Esophagus squamous epithelium (tissue), 5 donors: ENCODE measurements around the gene FRMD4A. TPM values are rescaled to one million over a fixed set of nuclear protein-coding genes. Genes with fewer than 3 reads are reported as not detected.

Experiments used
- DNase-seq: peaks from one replicate; lab custom pipeline; 2025; lab: John Stamatoyannopoulos, UW
- H3K27ac ChIP-seq, 4 donors: fragments of 200-600 bp; sonication (generic); one replicate each; pipeline ENCODE4 v1.5.1; 2016 to 2019; ENCODE audit warnings: mild to moderate bottlenecking in 1 of 4
- H3K27me3 ChIP-seq, 4 donors: fragments of 200-600 bp; sonication (generic); 1 replicate in 3 of 4; 2 replicates in 1 of 4; pipeline versions ENCODE4 v1.5.1 to v1.6.0; 2017 to 2021; ENCODE audit warnings: antibody characterized with exemption in 1 of 4
- H3K36me3 ChIP-seq, 3 donors: fragments of 200-600 bp; sonication (generic); one replicate each; pipeline ENCODE4 v1.5.1; 2016 to 2019
- H3K4me1 ChIP-seq, 3 donors: fragments of 200-600 bp; sonication (generic); one replicate each; pipeline ENCODE4 v1.5.1; 2017 to 2019
- H3K4me3 ChIP-seq, 4 donors: fragments of 200-600 bp; sonication (generic); 1 replicate in 3 of 4; 2 replicates in 1 of 4; pipeline ENCODE4 v1.5.1; 2016 to 2019; ENCODE audit warnings: mild to moderate bottlenecking in 2 of 4, moderate library complexity in 1 of 4
- H3K9me3 ChIP-seq, 3 donors: fragments of 200-600 bp; sonication (generic); one replicate each; pipeline ENCODE4 v1.5.1; 2016 to 2019
- POLR2A ChIP-seq, 4 donors: fragments of 450-650 bp; IDR thresholded peaks; one replicate each; pipeline ENCODE4 v1.6.1; 2017; ENCODE audit warnings: antibody characterized with exemption in 4 of 4, mild to moderate bottlenecking in 4 of 4, moderate library complexity in 3 of 4
- WGBS, 2 donors: methylation state at CpG; one replicate each; pipeline ENCODE4 v1.1.5; 2018; 5-methylcytosine and 5-hydroxymethylcytosine counted together
- intact Hi-C: fragments of 100-400 bp; cut with DNase I; formaldehyde crosslinking; loops from one replicate; pipeline ENCODE4 v1.15.0; 2022
- total RNA-seq, 4 donors: library from RNA; depleted of rRNA; stranded (reverse); fragments of >200 nt; gene quantifications; one replicate each; pipeline ENCODE4 v1.1.0, GENCODE V29; 2016
- TF ChIP-seq, protein P1 (sequence below), 6 experiments: fragments of 450-650 bp in 4 of 6; fragments of 200-600 bp in 2 of 6; sonication (generic) in 2 of 6; IDR thresholded peaks; one replicate each; pipeline ENCODE4 v1.5.1; 2016 to 2019; ENCODE audit warnings: antibody characterized with exemption in 6 of 6, mild to moderate bottlenecking in 4 of 6, moderate library complexity in 4 of 6
- donor health status: DM: yes; HTN: yes; CAD: no.

Gene FRMD4A
- total RNA-seq, 4 donors from 2014 or later, result 7.3 to 15.3 (median 8.6) TPM

DNA sequence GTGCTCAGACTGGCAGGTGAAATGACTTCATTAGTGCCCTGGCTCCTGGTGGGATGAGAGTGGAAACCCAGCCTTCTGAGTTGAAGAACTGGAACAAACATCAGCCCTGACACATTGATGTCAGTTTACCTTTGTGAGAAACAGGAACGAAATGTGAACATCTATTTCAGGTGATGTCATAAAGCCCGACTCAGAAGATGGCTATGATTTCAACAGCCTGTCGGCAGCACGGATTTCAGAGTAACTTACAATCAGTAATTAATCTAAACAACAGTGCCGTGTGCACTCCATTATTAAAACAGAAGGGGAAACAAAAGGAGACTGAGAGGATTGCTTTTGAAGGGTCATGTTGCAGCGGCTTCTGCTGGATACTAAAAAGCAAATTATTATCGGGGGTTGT is 243.2 kb downstream of the FRMD4A start:
- Histone ChIP-seq H3K36me3 (no peaks in the 10 kb centered on the region), H3K4me1 (peaks cover 0 to 8% (median 0%) of the 10 kb centered on the region in 3 donors), H3K9me3 (no peaks in the 10 kb centered on the region), H3K27ac (no peak overlapping the region), H3K4me3 (no peak overlapping the region), H3K27me3 (no peaks in the 10 kb centered on the region)
- 81 to 84% methylated on average over 7 of the region's 7 CpGs for WGBS, 2 donors
- no peak for DNase-seq
- TF ChIP-seq, protein P1, sequence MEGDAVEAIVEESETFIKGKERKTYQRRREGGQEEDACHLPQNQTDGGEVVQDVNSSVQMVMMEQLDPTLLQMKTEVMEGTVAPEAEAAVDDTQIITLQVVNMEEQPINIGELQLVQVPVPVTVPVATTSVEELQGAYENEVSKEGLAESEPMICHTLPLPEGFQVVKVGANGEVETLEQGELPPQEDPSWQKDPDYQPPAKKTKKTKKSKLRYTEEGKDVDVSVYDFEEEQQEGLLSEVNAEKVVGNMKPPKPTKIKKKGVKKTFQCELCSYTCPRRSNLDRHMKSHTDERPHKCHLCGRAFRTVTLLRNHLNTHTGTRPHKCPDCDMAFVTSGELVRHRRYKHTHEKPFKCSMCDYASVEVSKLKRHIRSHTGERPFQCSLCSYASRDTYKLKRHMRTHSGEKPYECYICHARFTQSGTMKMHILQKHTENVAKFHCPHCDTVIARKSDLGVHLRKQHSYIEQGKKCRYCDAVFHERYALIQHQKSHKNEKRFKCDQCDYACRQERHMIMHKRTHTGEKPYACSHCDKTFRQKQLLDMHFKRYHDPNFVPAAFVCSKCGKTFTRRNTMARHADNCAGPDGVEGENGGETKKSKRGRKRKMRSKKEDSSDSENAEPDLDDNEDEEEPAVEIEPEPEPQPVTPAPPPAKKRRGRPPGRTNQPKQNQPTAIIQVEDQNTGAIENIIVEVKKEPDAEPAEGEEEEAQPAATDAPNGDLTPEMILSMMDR (IDR thresholded peaks at IDR 0.05), result no peak
- TF ChIP-seq POLR2A (IDR thresholded peaks at IDR 0.05), result no peak
- intact Hi-C loops, result no loop called here

DNA sequence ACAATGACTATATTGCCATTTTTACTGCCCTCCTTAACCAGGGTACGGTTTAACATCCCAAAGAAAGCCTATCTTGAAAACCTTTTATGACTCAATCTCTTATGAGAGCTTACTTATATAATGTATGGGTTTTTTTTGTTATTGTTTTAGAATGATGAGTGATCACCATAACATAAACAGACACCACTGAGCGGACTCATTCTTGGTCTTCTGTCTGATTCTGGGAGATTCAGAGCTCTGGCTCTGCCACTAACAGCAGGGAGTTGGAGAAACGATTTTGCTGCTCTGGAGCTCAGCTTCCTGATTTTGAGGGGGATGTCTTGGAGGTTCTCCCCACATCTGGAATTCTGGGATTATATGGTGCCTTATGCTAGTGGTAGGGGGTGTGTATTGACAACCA is 244.1 kb downstream of the FRMD4A start:
- Histone ChIP-seq H3K9me3 (no peaks in the 10 kb centered on the region), H3K36me3 (no peaks in the 10 kb centered on the region), H3K27ac (no peak overlapping the region), H3K4me1 (peaks cover 0 to 8% (median 0%) of the 10 kb centered on the region in 3 donors), H3K4me3 (no peak overlapping the region), H3K27me3 (no peaks in the 10 kb centered on the region)
- no peak for DNase-seq
- 64 to 86% methylated on average over 3 of the region's 3 CpGs for WGBS, 2 donors
- TF ChIP-seq POLR2A (IDR thresholded peaks at IDR 0.05), result no peak
- TF ChIP-seq, protein P1 (IDR thresholded peaks at IDR 0.05), result no peak
- intact Hi-C loops, result no loop called here

DNA sequence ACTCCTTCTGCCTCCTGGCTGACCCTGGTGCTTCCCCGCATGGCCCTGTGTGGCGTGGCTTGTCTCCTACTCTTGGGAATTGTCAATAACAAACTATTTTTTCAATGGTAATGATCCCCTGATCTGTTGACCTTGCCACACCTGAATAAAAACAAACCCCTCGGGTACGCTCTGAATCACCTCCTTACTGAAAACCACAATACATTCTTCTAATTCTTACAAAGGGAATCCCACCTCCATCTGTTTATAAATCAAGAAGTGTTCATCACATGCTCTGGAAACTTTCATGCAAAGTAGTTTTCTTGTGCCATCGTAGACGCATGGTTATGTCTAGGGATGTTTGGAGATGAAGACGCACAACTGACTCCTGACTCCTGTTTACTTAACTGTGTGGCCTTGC is 245.8 kb downstream of the FRMD4A start:
- H3K36me3 ChIP-seq, result no peaks in the 10 kb centered on the region
- no peak for TF ChIP-seq POLR2A (IDR thresholded peaks at IDR 0.05)
- TF ChIP-seq, protein P1 (IDR thresholded peaks at IDR 0.05), result no peak
- WGBS, 2 donors, result 81 to 92% methylated on average over 7 of the region's 7 CpGs
- no peak overlapping the region for H3K27ac ChIP-seq
- intact Hi-C loops, result no loop called here
- no peaks in the 10 kb centered on the region for H3K27me3 ChIP-seq
- peaks cover 0 to 8% (median 0%) of the 10 kb centered on the region in 3 donors for H3K4me1 ChIP-seq
- no peak overlapping the region for H3K4me3 ChIP-seq
- no peak for DNase-seq
- H3K9me3 ChIP-seq, result no peaks in the 10 kb centered on the region

DNA sequence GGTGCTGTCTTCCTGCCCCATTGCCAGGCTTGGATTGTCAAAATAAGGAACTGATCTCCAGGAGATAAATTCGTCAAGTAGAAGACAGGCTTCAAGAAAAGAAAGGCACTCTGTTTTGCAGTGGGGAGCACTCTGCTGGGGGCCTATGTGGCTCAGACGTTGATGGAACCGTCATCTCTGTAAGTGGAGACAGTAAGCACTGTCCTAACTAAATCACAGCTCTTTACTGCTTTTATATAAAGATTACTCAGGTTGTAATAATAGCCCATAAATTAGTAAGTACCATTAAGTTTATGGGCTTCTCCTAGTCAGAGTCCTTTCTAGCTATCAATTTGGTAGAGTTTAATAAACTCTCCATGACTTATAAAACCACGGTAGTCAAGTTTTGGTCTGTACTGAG is 249.9 kb downstream of the FRMD4A start:
- WGBS, 2 donors, result 75 to 82% methylated on average over 4 of the region's 4 CpGs
- no peak overlapping the region for H3K4me3 ChIP-seq
- no peaks in the 10 kb centered on the region for H3K36me3 ChIP-seq
- TF ChIP-seq POLR2A (IDR thresholded peaks at IDR 0.05), result no peak
- no peak overlapping the region for H3K27ac ChIP-seq
- intact Hi-C loops, result no loop called here
- H3K4me1 ChIP-seq, result no peaks in the 10 kb centered on the region
- H3K27me3 ChIP-seq, result no peaks in the 10 kb centered on the region
- no peaks in the 10 kb centered on the region for H3K9me3 ChIP-seq
- no peak for DNase-seq

DNA sequence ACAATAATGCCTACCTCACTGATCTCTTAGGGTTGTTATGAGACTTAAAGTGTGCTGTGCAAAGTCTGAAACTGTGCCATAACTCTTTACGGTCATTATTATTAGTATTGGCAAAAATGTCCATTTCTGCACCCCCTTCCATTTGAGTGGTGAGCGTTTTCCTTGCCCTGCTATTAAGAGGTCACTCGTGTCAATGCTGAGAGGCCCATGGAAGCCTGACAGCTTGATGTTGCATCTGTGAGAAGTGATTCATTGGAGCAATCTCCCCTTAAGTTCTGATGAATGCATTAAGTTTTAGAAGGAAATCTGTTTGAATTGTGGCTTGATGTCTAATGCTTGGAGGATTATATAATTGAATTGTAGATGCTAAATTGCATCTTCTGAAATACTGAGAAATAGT is 253.3 kb downstream of the FRMD4A start:
- no peak for TF ChIP-seq POLR2A (IDR thresholded peaks at IDR 0.05)
- TF ChIP-seq, protein P1 (IDR thresholded peaks at IDR 0.05), result no peak
- Histone ChIP-seq H3K36me3 (no peaks in the 10 kb centered on the region), H3K9me3 (no peaks in the 10 kb centered on the region), H3K4me3 (no peak overlapping the region), H3K4me1 (peaks cover 0 to 17% (median 3%) of the 10 kb centered on the region in 3 donors), H3K27ac (no peak overlapping the region), H3K27me3 (no peaks in the 10 kb centered on the region)
- intact Hi-C loops, result no loop called here
- WGBS, 2 donors, result 70 to 72% methylated on average over 2 to 3 of the region's 3 CpGs
- DNase-seq, result no peak
